A549 (cell line): ENCODE results near the gene FAM234B. TPM values are rescaled to one million over a fixed set of nuclear protein-coding genes. Genes with fewer than 3 reads are reported as not detected.

Source experiments
- ATAC-seq, 2 experiments: fragments of 200-7000 bp in 1 of 2; fragments of >200 bp in 1 of 2; cut with Nextera tagmentation in 1 of 2; cut with Tn5 transposase in 1 of 2; 3 replicates each; pipeline versions ENCODE4 v1.8.0 to v1.9.1; 2018 to 2020; ENCODE audit warnings: mild to moderate bottlenecking in 1 of 2, moderate library complexity in 1 of 2
- CTCF ChIA-PET: fragments of 300-600 bp; sonication (Branson Sonifier 250); formaldehyde crosslinking; extraction: SDS; loops from one replicate; lab custom pipeline; 2021; ENCODE audit warnings: antibody characterized with exemption, inconsistent platforms; lab: Yijun Ruan, JAX
- POLR2A ChIA-PET: fragments of 350-600 bp; formaldehyde crosslinking; extraction: SDS; loops from one replicate; lab custom pipeline; 2021; ENCODE audit warnings: antibody characterized with exemption, inconsistent platforms; lab: Yijun Ruan, JAX
- DNase-seq, 2 experiments: peaks; one replicate each; pipeline versions ENCODE4 v3.0.0 to v3.0.0-alpha.2; 2011 to 2016; ENCODE audit warnings: low read depth in 1 of 2, low spot score in 1 of 2
- FAIRE-seq: peaks from 2 replicates; lab custom pipeline; 2011; peaks lifted over from hg19 to GRCh38; lab: Jason Lieb, UNC
- H3K27ac ChIP-seq, 2 experiments: fragments of >200 bp; sonication (Bioruptor Twin); formaldehyde crosslinking; 3 replicates each; pipeline ENCODE4 v1.5.1; 2016 to 2017
- H3K4me1 ChIP-seq: fragments of >200 bp; sonication (Bioruptor Twin); formaldehyde crosslinking; 3 replicates; pipeline ENCODE4 v1.6.1; 2016
- H3K4me2 ChIP-seq: fragments of >200 bp; sonication (Bioruptor Twin); formaldehyde crosslinking; 3 replicates; pipeline ENCODE4 v1.6.1; 2016
- H3K4me3 ChIP-seq: fragments of >200 bp; sonication (Bioruptor Twin); formaldehyde crosslinking; 3 replicates; pipeline ENCODE4 v1.5.1; 2016
- H3K9me3 ChIP-seq: fragments of >200 bp; sonication (Bioruptor Twin); formaldehyde crosslinking; 3 replicates; pipeline ENCODE4 v1.6.1; 2016
- CBX2 ChIP-seq: fragments of 200-600 bp; sonication (generic); IDR thresholded peaks from 2 replicates; pipeline ENCODE4 v1.6.1; 2016; ENCODE audit warnings: low read depth, mild to moderate bottlenecking, borderline replicate concordance
- CHD2 ChIP-seq: fragments of 150-350 bp; IDR thresholded peaks from 2 replicates; pipeline ENCODE4 v1.6.1; 2014; ENCODE audit warnings: low read length; ENCODE audit not compliant: partially characterized antibody
- ELK1 ChIP-seq: fragments of 150-350 bp; IDR thresholded peaks from 2 replicates; pipeline ENCODE4 v1.6.1; 2014; ENCODE audit warnings: low read depth, mild to moderate bottlenecking, low read length
- EP300 ChIP-seq, 2 experiments: fragments of >200 bp; sonication (Bioruptor Twin); formaldehyde crosslinking; IDR thresholded peaks; 2 replicates in 1 of 2; 3 replicates in 1 of 2; pipeline ENCODE4 v1.6.1; 2016 to 2017
- FOSB ChIP-seq: fragments of 250-450 bp; sonication (Bioruptor Pico); IDR thresholded peaks from 2 replicates; pipeline ENCODE4 v1.5.0; 2020; ENCODE audit warnings: mild to moderate bottlenecking, moderate library complexity
- FOSL2 ChIP-seq, 2 experiments: fragments of 450-650 bp in 1 of 2; fragments of >200 bp in 1 of 2; sonication (Bioruptor Twin) in 1 of 2; formaldehyde crosslinking; IDR thresholded peaks; 2 replicates each; pipeline versions ENCODE4 v1.5.0 to v1.6.1; 2016 to 2020; ENCODE audit warnings: mild to moderate bottlenecking in 1 of 2, moderate library complexity in 1 of 2
- FOXS1 ChIP-seq: fragments of 250-450 bp; sonication (Bioruptor Pico); IDR thresholded peaks from 2 replicates; pipeline ENCODE4 v1.5.0; 2020; ENCODE audit warnings: mild to moderate bottlenecking, moderate library complexity
- HOXA7 ChIP-seq: fragments of 250-450 bp; sonication (Bioruptor Pico); IDR thresholded peaks from 2 replicates; pipeline ENCODE4 v1.5.0; 2020; ENCODE audit warnings: mild to moderate bottlenecking, moderate library complexity
- HOXB13 ChIP-seq: fragments of 250-450 bp; sonication (Bioruptor Pico); IDR thresholded peaks from 2 replicates; pipeline ENCODE4 v1.5.0; 2020; ENCODE audit warnings: low read depth, mild to moderate bottlenecking, moderate library complexity
- KDM5A ChIP-seq: fragments of 200-600 bp; sonication (generic); IDR thresholded peaks from 2 replicates; pipeline ENCODE4 v1.6.1; 2016; ENCODE audit warnings: antibody characterized with exemption, mild to moderate bottlenecking
- MAFK ChIP-seq: fragments of 450-650 bp; IDR thresholded peaks from 2 replicates; pipeline ENCODE4 v1.6.1; 2014; ENCODE audit not compliant: partially characterized antibody
- MAZ ChIP-seq: fragments of 150-350 bp; IDR thresholded peaks from 2 replicates; pipeline ENCODE4 v1.6.1; 2014; ENCODE audit warnings: antibody characterized with exemption, low read depth, low read length, borderline replicate concordance
- PHF8 ChIP-seq: fragments of 200-600 bp; sonication (generic); IDR thresholded peaks from 2 replicates; pipeline ENCODE4 v1.6.1; 2016; ENCODE audit warnings: low read depth, mild to moderate bottlenecking, antibody characterized with exemption, moderate library complexity, borderline replicate concordance
- POLR2A ChIP-seq: IDR thresholded peaks from 2 replicates; pipeline ENCODE4 v1.6.1; 2012; ENCODE audit warnings: mild to moderate bottlenecking, low read length
- POLR2AphosphoS2 ChIP-seq: conservative IDR thresholded peaks from 2 replicates; pipeline ENCODE4 v1.6.1; 2012; ENCODE audit warnings: low read length, improper control_type of control experiment, inconsistent platforms
- RAD21 ChIP-seq, 2 experiments: fragments of >200 bp in 1 of 2; sonication (Bioruptor Twin) in 1 of 2; formaldehyde crosslinking in 1 of 2; IDR thresholded peaks in 1 of 2; conservative IDR thresholded peaks in 1 of 2; 2 replicates in 1 of 2; 3 replicates in 1 of 2; pipeline ENCODE4 v1.6.1; 2012 to 2018; ENCODE audit warnings: inconsistent platforms in 1 of 2
- REST ChIP-seq: fragments of 200-600 bp; sonication (generic); IDR thresholded peaks from 2 replicates; pipeline ENCODE4 v1.6.1; 2016; ENCODE audit warnings: antibody characterized with exemption, mild to moderate bottlenecking, moderate library complexity
- RNF2 ChIP-seq: fragments of 200-600 bp; sonication (generic); IDR thresholded peaks from 2 replicates; pipeline ENCODE4 v1.6.1; 2016; ENCODE audit warnings: low read depth, mild to moderate bottlenecking, antibody characterized with exemption, moderate library complexity, borderline replicate concordance
- SREBF2 ChIP-seq: fragments of 450-650 bp; IDR thresholded peaks from 2 replicates; pipeline ENCODE4 v1.6.1; 2014; ENCODE audit warnings: mild to moderate bottlenecking, moderate library complexity
- TFCP2L1 ChIP-seq: fragments of 250-450 bp; sonication (Bioruptor Pico); IDR thresholded peaks from 2 replicates; pipeline ENCODE4 v1.5.0; 2021; ENCODE audit warnings: mild to moderate bottlenecking
- ZC3H11A ChIP-seq: fragments of 450-650 bp; IDR thresholded peaks from 2 replicates; pipeline ENCODE4 v1.6.1; 2014; ENCODE audit warnings: antibody characterized with exemption, mild to moderate bottlenecking
- ZSCAN20 ChIP-seq: fragments of 250-450 bp; sonication (Bioruptor Pico); IDR thresholded peaks from 2 replicates; pipeline ENCODE4 v1.8.0; 2022; ENCODE audit warnings: mild to moderate bottlenecking, moderate library complexity
- WGBS: methylation state at CpG from one replicate; pipeline ENCODE4 v1.1.6; 2017; ENCODE audit errors: missing lambda C conversion rate; 5-methylcytosine and 5-hydroxymethylcytosine counted together
- polyA plus RNA-seq, 4 experiments: library from polyadenylated mRNA; depleted of rRNA in 3 of 4; stranded (reverse); fragments of >200 nt; fragmentation: RNase III in 1 of 4; extraction: RNeasy Plus Mini Kit Qiagen cat#74134 plus additional on column Dnase treatment in 1 of 4; gene quantifications; 2 replicates in 3 of 4; 3 replicates in 1 of 4; pipeline ENCODE4 v1.2.3, GENCODE V29; 2011 to 2017
- TF ChIP-seq, protein P1 (sequence below): fragments of >200 bp; sonication (Bioruptor Twin); formaldehyde crosslinking; IDR thresholded peaks from 2 replicates; pipeline ENCODE4 v1.6.1; 2016
- TF ChIP-seq, protein P2 (sequence below): IDR thresholded peaks from 2 replicates; pipeline ENCODE4 v1.6.1; 2012
- TF ChIP-seq, protein P3 (sequence below): IDR thresholded peaks from 2 replicates; pipeline ENCODE4 v1.6.1; 2012

Gene FAM234B
- polyA plus RNA-seq, 2 of the 4 experiments (the other 2 are of a cell fraction) = 2.6 to 7.5 TPM

GRCh38 chr12:13128291-13128965, 84.2 kb downstream of the FAM234B start:
- ATAC-seq (no peak), DNase-seq (no peak), FAIRE-seq (peak; percentile 36)
- ChIA-PET CTCF (interaction anchor here (1.5 kb wide), 1 partner anchor 84 kb away, joined by 4 read pairs; no protein-coding TSS in a partner anchor), POLR2A (no interaction called here)
- no peak overlapping the region for H3K4me3 ChIP-seq
- peak overlapping the region; percentile 24 to 29; a peak in 3 of 6 replicates for H3K27ac ChIP-seq
- H3K4me2 ChIP-seq = peak overlapping the region; percentile 37; the same call in 2 of the 3 replicates
- TF ChIP-seq EP300 (IDR thresholded peaks at IDR 0.05) (no peak), FOSB (CRISPR knock-in tag) (no peak), PHF8 (no peak), SREBF2 (no peak), MAFK (no peak), FOXS1 (CRISPR knock-in tag) (no peak), HOXA7 (CRISPR knock-in tag) (no peak), MAZ (no peak), ZC3H11A (no peak), POLR2A (no peak)
- TF ChIP-seq, protein P1, sequence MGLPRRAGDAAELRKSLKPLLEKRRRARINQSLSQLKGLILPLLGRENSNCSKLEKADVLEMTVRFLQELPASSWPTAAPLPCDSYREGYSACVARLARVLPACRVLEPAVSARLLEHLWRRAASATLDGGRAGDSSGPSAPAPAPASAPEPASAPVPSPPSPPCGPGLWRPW = no peak
- H3K9me3 ChIP-seq = no peaks in the 10 kb centered on the region
- peaks cover 65% of the 10 kb centered on the region for H3K4me1 ChIP-seq
- 93% methylated on average over 8 of the region's 8 CpGs for WGBS

- FAIRE-seq = peak; percentile 87
- ChIA-PET POLR2A (no interaction called here), CTCF (no interaction called here)
Observed at GRCh38 chr12:13130981-13131380, 86.8 kb downstream of the FAM234B start.

More at GRCh38 chr12:13130981-13131380, 86.8 kb downstream of the FAM234B start:
- TF ChIP-seq, protein P2, sequence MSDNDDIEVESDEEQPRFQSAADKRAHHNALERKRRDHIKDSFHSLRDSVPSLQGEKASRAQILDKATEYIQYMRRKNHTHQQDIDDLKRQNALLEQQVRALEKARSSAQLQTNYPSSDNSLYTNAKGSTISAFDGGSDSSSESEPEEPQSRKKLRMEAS = no peak
- no peak for TF ChIP-seq POLR2AphosphoS2
- TF ChIP-seq REST = no peak
- no peak for TF ChIP-seq CBX2
- no peak for TF ChIP-seq HOXB13
- no peak for TF ChIP-seq FOSL2 (IDR thresholded peaks at IDR 0.05)
- TF ChIP-seq FOSL2 (CRISPR knock-in tag; IDR thresholded peaks at IDR 0.05) = no peak
- no peak for TF ChIP-seq POLR2A
- TF ChIP-seq TFCP2L1 (CRISPR knock-in tag) = no peak
- TF ChIP-seq CHD2 = no peak
- TF ChIP-seq, protein P3, sequence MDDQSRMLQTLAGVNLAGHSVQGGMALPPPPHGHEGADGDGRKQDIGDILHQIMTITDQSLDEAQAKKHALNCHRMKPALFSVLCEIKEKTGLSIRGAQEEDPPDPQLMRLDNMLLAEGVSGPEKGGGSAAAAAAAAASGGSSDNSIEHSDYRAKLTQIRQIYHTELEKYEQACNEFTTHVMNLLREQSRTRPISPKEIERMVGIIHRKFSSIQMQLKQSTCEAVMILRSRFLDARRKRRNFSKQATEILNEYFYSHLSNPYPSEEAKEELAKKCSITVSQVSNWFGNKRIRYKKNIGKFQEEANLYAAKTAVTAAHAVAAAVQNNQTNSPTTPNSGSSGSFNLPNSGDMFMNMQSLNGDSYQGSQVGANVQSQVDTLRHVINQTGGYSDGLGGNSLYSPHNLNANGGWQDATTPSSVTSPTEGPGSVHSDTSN = no peak
- TF ChIP-seq ZSCAN20 = no peak
- no peak for TF ChIP-seq ELK1
- TF ChIP-seq FOSB (CRISPR knock-in tag) = no peak
- TF ChIP-seq KDM5A = no peak
- no peak for TF ChIP-seq RNF2
- TF ChIP-seq RAD21 (conservative IDR thresholded peaks at IDR 0.05 in 1 of 2, IDR thresholded peaks at IDR 0.05 in 1 of 2) = no peak
- 44% methylated on average over 3 of the region's 3 CpGs for WGBS
- DNase-seq (no peak), ATAC-seq (no peak)
- Histone ChIP-seq H3K4me1 (peaks cover 59% of the 10 kb centered on the region), H3K9me3 (no peaks in the 10 kb centered on the region), H3K27ac (peak overlapping the region in 1 of 2 experiments; percentile 14; a peak in 2 of 6 replicates), H3K4me3 (no peak overlapping the region), H3K4me2 (peak overlapping the region; percentile 47)
